RWPE1 (cell line): ENCODE results near the gene DYNLT1.
A peak's percentile ranks its signal among the peaks of the same experiment; 100 is the strongest.
"Not testable (repeated sequence)": the region's sequence is repeated elsewhere in the genome, so short reads cannot be mapped to it uniquely, and the experiment has no call there.

Source experiments
- CTCF ChIA-PET: fragments of 350-600 bp; sonication (Branson Sonifier 250); formaldehyde crosslinking; extraction: SDS; loops from one replicate; lab custom pipeline; 2021; lab: Yijun Ruan, JAX
- POLR2A ChIA-PET: fragments of 400-600 bp; formaldehyde crosslinking; extraction: SDS; loops from one replicate; lab custom pipeline; 2020; ENCODE audit warnings: antibody characterized with exemption; ENCODE audit not compliant: low non-redundant PET; lab: Yijun Ruan, JAX
- DNase-seq: peaks from one replicate; pipeline ENCODE4 v3.0.0; 2012; ENCODE audit warnings: low spot score
- H3K27ac ChIP-seq: fragments of 450-650 bp; 2 replicates; pipeline ENCODE4 v1.5.1; 2017
- CTCF ChIP-seq: fragments of 450-650 bp; conservative IDR thresholded peaks from 2 replicates; pipeline ENCODE4 v1.5.1; 2017; ENCODE audit warnings: low read depth, mild to moderate bottlenecking

Gene DYNLT1

GRCh38 chr6:158672726-158673125 is 28.2 kb upstream of the DYNLT1 start:
- CTCF ChIA-PET = interaction anchor here (0.7 kb wide), 1 partner anchor 235 kb away, joined by 4 read pairs; no protein-coding TSS in a partner anchor

GRCh38 chr6:158672119-158672518 is 27.6 kb upstream of the DYNLT1 start:
- DNase-seq, POLR2A ChIA-PET, H3K27ac ChIP-seq: not testable (repeated sequence)
- CTCF ChIA-PET = interaction anchor here (0.7 kb wide), 2 partner anchors 126 to 336 kb away, joined by 5 read pairs; no protein-coding TSS in a partner anchor

More at GRCh38 chr6:158672726-158673125, 28.2 kb upstream of the DYNLT1 start:
- no peak for TF ChIP-seq CTCF
- POLR2A ChIA-PET = no interaction called here
- no peak for DNase-seq
- H3K27ac ChIP-seq = no peak overlapping the region

- ChIA-PET CTCF (interaction anchor here (0.9 kb wide), 1 partner anchor 10 kb away, joined by 3 read pairs; no protein-coding TSS in a partner anchor), POLR2A (no interaction called here)
- no peak for TF ChIP-seq CTCF
- peak; percentile 20 for DNase-seq
- no peak overlapping the region for H3K27ac ChIP-seq
Observed at GRCh38 chr6:158669145-158670035, 24.8 kb upstream of the DYNLT1 start.

GRCh38 chr6:158668707-158669103 is 24.2 kb upstream of the DYNLT1 start:
- ChIA-PET POLR2A (no interaction called here), CTCF (interaction anchor here (0.9 kb wide), 1 partner anchor 9 kb away, joined by 3 read pairs; no protein-coding TSS in a partner anchor)
- no peak for DNase-seq
- H3K27ac ChIP-seq = no peak overlapping the region
- no peak for TF ChIP-seq CTCF

GRCh38 chr6:158667360-158667981 is 22.9 kb upstream of the DYNLT1 start:
- H3K27ac ChIP-seq = no peak overlapping the region
- TF ChIP-seq CTCF = no peak
- ChIA-PET POLR2A (no interaction called here), CTCF (interaction anchor here (1.4 kb wide), 1 partner anchor 24 kb away, joined by 7 read pairs; no protein-coding TSS in a partner anchor)
- DNase-seq = no peak

GRCh38 chr6:158666628-158667359 is 22.3 kb upstream of the DYNLT1 start:
- TF ChIP-seq CTCF = no peak

More at GRCh38 chr6:158666628-158667359, 22.3 kb upstream of the DYNLT1 start:
- ChIA-PET POLR2A (no interaction called here), CTCF (interaction anchor here (0.6 to 1.4 kb wide), 2 partner anchors 25 to 265 kb away, joined by 5 to 7 read pairs; no protein-coding TSS in a partner anchor)
- no peak overlapping the region for H3K27ac ChIP-seq
- no peak for DNase-seq
